Mucosa of rectum (tissue), 2 donors: ENCODE results near the gene MTCL1.

ENCODE experiments used
- H3K27ac ChIP-seq, 2 donors: one replicate each; pipeline ENCODE4 v1.7.0; 2013; ENCODE audit warnings: inconsistent platforms in 2 of 2, low read depth in 2 of 2, low read length in 2 of 2
- H3K27me3 ChIP-seq, 2 donors: one replicate each; pipeline ENCODE4 v1.7.0; 2013; ENCODE audit warnings: low read length in 2 of 2; ENCODE audit not compliant: control insufficient read depth in 2 of 2, insufficient read depth in 2 of 2
- H3K36me3 ChIP-seq, 2 donors: one replicate each; pipeline ENCODE4 v1.7.0; 2013; ENCODE audit warnings: low read length in 2 of 2; ENCODE audit not compliant: control insufficient read depth in 2 of 2, insufficient read depth in 2 of 2
- H3K4me1 ChIP-seq, 2 donors: one replicate each; pipeline ENCODE4 v1.7.0; 2013; ENCODE audit warnings: low read length in 2 of 2, mild to moderate bottlenecking in 1 of 2; ENCODE audit not compliant: control insufficient read depth in 2 of 2, insufficient read depth in 2 of 2
- H3K4me3 ChIP-seq, 2 donors: one replicate each; pipeline ENCODE4 v1.7.0; 2013; ENCODE audit warnings: low read length in 2 of 2
- H3K9ac ChIP-seq, 2 donors: one replicate each; pipeline ENCODE4 v1.7.0; 2013; ENCODE audit warnings: low read length in 2 of 2, low read depth in 1 of 2, mild to moderate bottlenecking in 1 of 2
- H3K9me3 ChIP-seq, 2 donors: one replicate each; pipeline ENCODE4 v1.7.0; 2013; ENCODE audit warnings: low read length in 2 of 2; ENCODE audit not compliant: control insufficient read depth in 2 of 2
- donor health status: healthy.
- donor health status: Normal muscosa, but diverticular disease.

Gene MTCL1

DNA sequence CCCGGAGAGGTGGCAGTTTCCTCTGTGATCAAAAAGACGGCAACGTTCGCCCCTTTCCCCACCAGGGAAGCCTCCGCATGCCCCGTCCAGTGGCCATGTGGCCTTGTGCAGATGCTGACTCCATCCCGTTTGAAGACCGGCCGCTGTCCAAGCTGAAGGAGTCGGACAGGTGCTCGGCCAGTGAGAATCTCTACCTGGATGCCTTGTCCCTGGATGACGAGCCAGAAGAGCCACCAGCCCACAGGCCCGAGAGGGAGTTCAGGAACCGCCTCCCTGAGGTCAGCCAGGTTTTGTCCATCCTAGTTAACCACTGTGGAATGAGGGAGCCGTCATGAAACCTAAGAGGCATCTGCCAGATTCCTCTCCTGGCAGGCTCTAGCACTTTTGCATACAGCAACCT is 113.6 kb downstream of the MTCL1 start:
- H3K4me3 ChIP-seq, result no peak overlapping the region

DNA sequence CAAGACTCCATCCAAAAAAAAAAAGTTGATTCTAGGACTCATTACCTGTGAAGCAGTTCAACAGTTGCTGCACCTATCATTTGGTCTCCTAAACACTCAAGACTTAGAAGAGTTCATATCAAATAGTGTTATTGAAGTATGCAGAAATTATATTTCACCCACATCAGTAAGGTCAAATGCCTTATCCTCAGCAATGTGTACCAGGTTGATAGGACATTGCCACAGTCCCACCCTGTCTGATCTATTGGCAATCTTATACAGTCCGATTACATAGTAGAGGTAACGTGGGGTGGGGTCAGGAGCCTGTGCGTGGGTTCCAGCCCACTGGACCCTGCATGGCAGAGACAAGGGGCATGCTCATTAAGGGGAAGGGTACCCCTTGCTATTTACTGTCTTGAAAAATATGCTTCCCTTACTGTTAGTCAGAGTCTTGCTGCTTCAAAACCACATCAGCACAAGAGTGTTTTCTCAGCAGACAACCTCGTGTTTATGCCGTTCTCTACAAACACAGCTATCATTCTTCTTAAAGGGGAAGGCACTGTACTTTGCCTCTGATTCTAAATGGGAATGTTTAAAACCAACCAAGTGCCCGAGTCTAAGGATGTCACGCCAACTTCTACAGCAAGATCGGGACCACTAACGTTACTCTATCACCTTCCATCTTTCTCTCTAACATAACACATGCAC is 115.2 kb downstream of the MTCL1 start:
- Histone ChIP-seq H3K36me3 (no peaks in the 10 kb centered on the region), H3K4me1 (no peaks in the 10 kb centered on the region), H3K27ac (no peak overlapping the region), H3K9ac (no peak overlapping the region), H3K4me3 (no peak overlapping the region), H3K27me3 (no peaks in the 10 kb centered on the region), H3K9me3 (no peaks in the 10 kb centered on the region)

More for the DNA sequence above, 113.6 kb downstream of the MTCL1 start:
- H3K4me1 ChIP-seq, result no peaks in the 10 kb centered on the region
- H3K36me3 ChIP-seq, result no peaks in the 10 kb centered on the region
- no peaks in the 10 kb centered on the region for H3K27me3 ChIP-seq
- H3K27ac ChIP-seq, result no peak overlapping the region
- no peak overlapping the region for H3K9ac ChIP-seq
- no peaks in the 10 kb centered on the region for H3K9me3 ChIP-seq

DNA sequence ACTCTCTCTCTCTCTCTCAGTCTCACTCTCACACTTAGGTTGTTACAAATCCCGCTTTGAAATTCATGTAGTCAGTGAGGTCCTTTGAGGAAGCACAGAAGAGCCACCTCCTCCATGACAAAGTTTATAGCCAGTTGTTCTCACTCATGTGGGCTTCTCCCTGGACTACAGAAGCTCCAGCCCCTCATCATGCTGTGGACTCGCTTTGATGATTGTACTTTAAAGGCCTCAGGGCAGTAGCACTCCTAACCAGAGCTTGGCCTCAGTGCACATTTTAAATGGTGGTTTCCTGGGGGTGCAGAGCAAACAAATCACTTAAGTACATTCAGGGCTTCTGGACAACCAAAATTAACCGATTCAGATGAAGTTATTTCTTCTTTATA is 115.7 kb downstream of the MTCL1 start:
- H3K9me3 ChIP-seq, result no peaks in the 10 kb centered on the region
- no peak overlapping the region for H3K4me3 ChIP-seq
- H3K36me3 ChIP-seq, result no peaks in the 10 kb centered on the region
- H3K4me1 ChIP-seq, result no peaks in the 10 kb centered on the region
- H3K27me3 ChIP-seq, result no peaks in the 10 kb centered on the region
- no peak overlapping the region for H3K9ac ChIP-seq
- no peak overlapping the region for H3K27ac ChIP-seq

DNA sequence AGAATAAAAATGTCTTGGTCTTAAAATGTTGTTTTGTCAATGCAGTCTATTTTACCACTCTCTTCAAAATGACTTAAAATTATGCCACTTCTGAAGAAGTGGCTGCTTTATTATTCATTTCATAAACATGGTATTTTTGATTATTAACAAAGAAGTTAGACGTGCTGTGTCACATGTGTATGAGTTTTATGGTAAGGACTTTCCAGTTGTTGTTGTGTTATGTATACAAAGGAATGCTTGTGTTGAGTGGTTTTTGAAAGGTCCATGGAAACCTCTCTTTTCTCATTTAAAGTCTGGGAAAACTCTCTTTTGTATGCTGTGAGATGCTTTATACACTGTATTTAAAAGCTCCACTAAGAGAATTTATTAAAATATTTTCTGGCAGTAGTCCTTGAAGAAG is 116.2 kb downstream of the MTCL1 start:
- Histone ChIP-seq H3K9me3 (no peaks in the 10 kb centered on the region), H3K27me3 (no peaks in the 10 kb centered on the region), H3K4me1 (no peaks in the 10 kb centered on the region), H3K27ac (no peak overlapping the region), H3K36me3 (no peaks in the 10 kb centered on the region), H3K4me3 (no peak overlapping the region), H3K9ac (no peak overlapping the region)

DNA sequence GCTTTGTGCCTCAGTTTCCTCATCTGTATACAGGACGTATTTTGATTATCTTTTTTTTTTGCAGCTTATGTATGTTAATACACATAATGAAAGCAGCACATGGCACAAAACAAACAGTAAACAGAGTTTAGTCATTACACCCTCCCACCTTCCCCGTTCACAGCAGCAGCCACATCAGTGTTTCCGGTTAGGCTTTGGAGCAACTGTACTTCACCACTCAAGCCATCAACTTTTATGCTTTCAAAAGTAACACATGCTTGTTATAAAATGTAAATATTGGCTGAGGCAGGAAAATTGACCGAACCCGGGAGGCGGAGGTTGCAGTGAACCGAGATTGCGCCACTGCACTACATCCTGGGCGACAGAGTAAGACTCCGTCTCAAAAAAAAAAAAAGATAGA is 117.3 kb downstream of the MTCL1 start:
- Histone ChIP-seq H3K9ac (no peak overlapping the region), H3K27ac (no peak overlapping the region), H3K9me3 (no peaks in the 10 kb centered on the region), H3K36me3 (no peaks in the 10 kb centered on the region), H3K4me3 (no peak overlapping the region), H3K4me1 (no peaks in the 10 kb centered on the region), H3K27me3 (no peaks in the 10 kb centered on the region)

DNA sequence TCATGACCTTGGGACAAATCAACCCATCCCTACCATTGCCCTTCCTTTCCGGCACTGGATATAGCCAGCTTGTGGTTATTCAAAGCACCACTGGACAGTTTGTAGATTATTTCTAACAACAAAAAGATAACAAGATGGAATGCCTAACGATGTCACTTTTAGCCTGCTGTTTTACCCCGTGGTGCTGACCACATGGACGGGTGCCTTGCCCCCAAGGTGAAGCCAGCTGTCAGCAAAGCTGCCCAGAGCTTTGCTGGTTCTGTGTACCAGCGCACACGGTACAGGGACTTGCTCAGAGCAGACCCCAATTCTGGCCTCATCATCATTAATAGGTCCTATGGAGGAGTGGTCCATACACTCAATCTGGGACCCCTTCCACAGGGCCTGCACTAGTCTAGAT is 118.2 kb downstream of the MTCL1 start:
- no peak overlapping the region for H3K9ac ChIP-seq
- no peaks in the 10 kb centered on the region for H3K36me3 ChIP-seq
- no peaks in the 10 kb centered on the region for H3K4me1 ChIP-seq
- H3K9me3 ChIP-seq, result no peaks in the 10 kb centered on the region
- H3K4me3 ChIP-seq, result no peak overlapping the region
- no peaks in the 10 kb centered on the region for H3K27me3 ChIP-seq
- H3K27ac ChIP-seq, result no peak overlapping the region

DNA sequence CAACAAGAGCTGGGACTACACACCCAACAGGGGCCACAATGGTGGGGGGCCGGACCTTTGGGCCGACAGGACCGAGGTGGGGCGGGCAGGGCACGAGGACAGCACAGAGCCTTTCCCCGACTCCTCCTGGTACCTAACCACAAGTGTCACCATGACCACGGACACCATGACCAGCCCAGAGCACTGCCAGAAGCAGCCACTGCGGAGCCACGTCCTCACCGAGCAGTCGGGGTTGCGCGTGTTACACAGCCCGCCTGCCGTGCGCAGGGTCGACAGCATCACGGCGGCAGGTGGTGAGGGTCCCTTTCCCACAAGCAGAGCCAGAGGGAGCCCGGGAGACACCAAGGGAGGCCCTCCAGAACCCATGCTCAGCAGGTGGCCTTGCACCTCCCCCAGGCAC is 119.5 kb downstream of the MTCL1 start:
- H3K36me3 ChIP-seq, result no peaks in the 10 kb centered on the region
- no peaks in the 10 kb centered on the region for H3K9me3 ChIP-seq
- no peaks in the 10 kb centered on the region for H3K4me1 ChIP-seq
- H3K27ac ChIP-seq, result no peak overlapping the region
- no peak overlapping the region for H3K4me3 ChIP-seq
- no peak overlapping the region for H3K9ac ChIP-seq
- H3K27me3 ChIP-seq, result peaks cover 0 to 2% of the 10 kb centered on the region in 2 donors

DNA sequence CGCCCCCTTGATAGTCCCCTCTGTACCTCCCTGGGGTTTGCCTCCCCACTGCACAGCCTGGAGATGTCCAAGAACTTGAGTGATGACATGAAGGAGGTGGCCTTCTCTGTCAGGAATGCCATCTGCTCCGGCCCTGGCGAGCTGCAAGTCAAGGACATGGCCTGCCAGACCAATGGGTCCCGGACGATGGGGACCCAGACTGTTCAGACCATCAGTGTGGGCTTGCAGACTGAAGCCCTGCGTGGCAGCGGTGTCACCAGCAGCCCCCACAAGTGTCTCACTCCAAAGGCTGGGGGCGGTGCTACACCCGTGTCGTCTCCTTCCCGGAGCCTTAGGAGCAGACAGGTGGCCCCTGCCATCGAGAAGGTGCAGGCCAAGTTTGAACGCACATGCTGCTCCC is 119.9 kb downstream of the MTCL1 start:
- H3K9me3 ChIP-seq, result no peaks in the 10 kb centered on the region
- no peak overlapping the region for H3K4me3 ChIP-seq
- H3K27me3 ChIP-seq, result peaks cover 0 to 2% of the 10 kb centered on the region in 2 donors
- H3K27ac ChIP-seq, result no peak overlapping the region
- H3K9ac ChIP-seq, result no peak overlapping the region
- H3K36me3 ChIP-seq, result no peaks in the 10 kb centered on the region
- H3K4me1 ChIP-seq, result no peaks in the 10 kb centered on the region

DNA sequence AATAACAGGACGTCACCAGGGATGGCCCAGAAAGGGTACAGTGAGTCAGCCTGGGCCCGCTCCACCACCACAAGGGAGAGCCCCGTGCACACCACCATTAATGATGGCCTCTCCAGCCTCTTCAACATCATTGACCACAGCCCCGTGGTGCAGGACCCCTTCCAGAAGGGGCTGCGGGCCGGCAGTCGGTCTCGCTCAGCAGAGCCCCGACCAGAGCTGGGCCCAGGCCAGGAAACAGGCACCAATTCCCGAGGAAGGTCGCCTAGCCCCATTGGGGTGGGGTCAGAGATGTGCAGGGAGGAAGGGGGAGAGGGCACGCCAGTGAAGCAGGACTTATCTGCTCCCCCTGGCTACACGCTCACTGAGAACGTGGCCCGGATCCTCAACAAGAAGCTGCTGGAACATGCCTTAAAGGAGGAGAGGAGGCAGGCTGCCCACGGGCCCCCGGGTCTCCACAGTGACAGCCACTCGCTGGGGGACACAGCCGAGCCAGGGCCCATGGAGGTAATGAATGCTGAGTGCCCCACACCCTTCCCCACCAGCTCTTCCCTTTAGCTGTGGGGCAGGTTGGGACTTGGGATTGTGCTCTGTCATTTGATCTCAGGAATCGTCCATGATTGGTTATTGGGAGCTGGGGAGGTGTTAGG is 120.5 kb downstream of the MTCL1 start:
- no peak overlapping the region for H3K27ac ChIP-seq
- H3K9me3 ChIP-seq, result no peaks in the 10 kb centered on the region
- no peaks in the 10 kb centered on the region for H3K4me1 ChIP-seq
- no peak overlapping the region for H3K4me3 ChIP-seq
- no peaks in the 10 kb centered on the region for H3K36me3 ChIP-seq
- H3K27me3 ChIP-seq, result peaks cover 0 to 2% of the 10 kb centered on the region in 2 donors
- no peak overlapping the region for H3K9ac ChIP-seq

DNA sequence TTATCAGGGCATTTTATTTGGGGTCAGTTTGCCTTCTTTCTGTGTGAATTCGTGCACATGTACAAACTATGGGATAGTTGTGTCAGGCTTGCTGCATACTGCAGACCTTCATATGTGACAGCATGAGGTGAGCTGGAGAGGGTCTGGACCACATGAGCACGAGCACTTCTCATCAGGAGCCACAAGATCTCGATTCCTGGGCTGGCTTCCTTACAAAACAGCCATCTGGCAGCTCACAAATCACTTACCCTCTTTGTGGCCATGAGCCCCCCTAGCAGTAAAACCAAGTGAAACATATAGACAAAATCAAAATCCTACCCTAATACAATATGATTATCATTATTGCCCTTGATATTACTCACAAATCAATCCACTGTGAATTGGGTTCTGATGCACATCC is 121.2 kb downstream of the MTCL1 start:
- H3K27ac ChIP-seq, result no peak overlapping the region
- no peaks in the 10 kb centered on the region for H3K4me1 ChIP-seq
- peaks cover 0 to 2% of the 10 kb centered on the region in 2 donors for H3K27me3 ChIP-seq
- no peak overlapping the region for H3K4me3 ChIP-seq
- H3K9ac ChIP-seq, result no peak overlapping the region
- H3K36me3 ChIP-seq, result no peaks in the 10 kb centered on the region
- H3K9me3 ChIP-seq, result no peaks in the 10 kb centered on the region
